HG03439 (cell line): ENCODE data around the gene COP1.
"Not testable (repeated sequence)": the region's sequence is repeated elsewhere in the genome, so short reads cannot be mapped to it uniquely, and the experiment has no call there.

Experiments
- ATAC-seq: cut with Tn5 transposase; IDR thresholded peaks from one replicate; pipeline ENCODE4 v1.9.1; 2021; ENCODE audit warnings: mild to moderate bottlenecking, moderate library complexity; ENCODE audit not compliant: unreplicated experiment

Gene COP1

GRCh38 chr1:176206961-176207902 is at the start of gene COP1:
TSS of gene COP1 (minus strand) at chr1:176207286. CDS start at chr1:176206978, 308 bp downstream.
- peak; percentile 91 for ATAC-seq

- no peak for ATAC-seq
These were observed 45.1 kb upstream of the COP1 start for GRCh38 chr1:176252191-176252590.

GRCh38 chr1:176244851-176245250 is 37.8 kb upstream of the COP1 start:
- ATAC-seq: no peak

GRCh38 chr1:176243746-176244145 is 36.7 kb upstream of the COP1 start:
- ATAC-seq: no peak

GRCh38 chr1:176241385-176242015 is 34.4 kb upstream of the COP1 start:
- no peak for ATAC-seq

GRCh38 chr1:176233657-176234056 is 26.6 kb upstream of the COP1 start:
- ATAC-seq: not testable (repeated sequence)

GRCh38 chr1:176227579-176227978 is 20.5 kb upstream of the COP1 start:
- ATAC-seq: no peak

GRCh38 chr1:176225911-176226310 is 18.8 kb upstream of the COP1 start:
- ATAC-seq: no peak

- ATAC-seq: no peak
These were observed 18.4 kb upstream of the COP1 start for GRCh38 chr1:176225479-176225875.

GRCh38 chr1:176222196-176222595 is 15.1 kb upstream of the COP1 start:
- no peak for ATAC-seq

- ATAC-seq: no peak
These were observed 13.1 kb upstream of the COP1 start for GRCh38 chr1:176220100-176220689.

- no peak for ATAC-seq
These were observed 10.5 kb upstream of the COP1 start for GRCh38 chr1:176217461-176218099.

GRCh38 chr1:176216031-176216430 is 8.9 kb upstream of the COP1 start:
- ATAC-seq: no peak

GRCh38 chr1:176211396-176212165 is 4.5 kb upstream of the COP1 start:
- ATAC-seq: no peak

- ATAC-seq: no peak
These were observed 948 bp upstream of the COP1 start for GRCh38 chr1:176208034-176208433.

- peak; percentile 28 for ATAC-seq
These were observed 803 bp downstream of the COP1 start for GRCh38 chr1:176206006-176206960.

GRCh38 chr1:176205332-176205914 is 1.7 kb downstream of the COP1 start:
- ATAC-seq: no peak

- ATAC-seq: not testable (repeated sequence)
These were observed 2.4 kb downstream of the COP1 start for GRCh38 chr1:176204655-176205054.

GRCh38 chr1:176203735-176204134 is 3.4 kb downstream of the COP1 start:
- no peak for ATAC-seq
